Stimulated activated CD4-positive, alpha-beta T cell treated with anti-CD3 and anti-CD28 coated beads, Interleukin-4, amount 100 ng/mL, for 1 hour (primary cell): ENCODE data around the gene OPA1.

Experiments
- DNase-seq: peaks from one replicate; pipeline ENCODE4 v3.0.0-alpha.2; 2020

Gene OPA1

DNA sequence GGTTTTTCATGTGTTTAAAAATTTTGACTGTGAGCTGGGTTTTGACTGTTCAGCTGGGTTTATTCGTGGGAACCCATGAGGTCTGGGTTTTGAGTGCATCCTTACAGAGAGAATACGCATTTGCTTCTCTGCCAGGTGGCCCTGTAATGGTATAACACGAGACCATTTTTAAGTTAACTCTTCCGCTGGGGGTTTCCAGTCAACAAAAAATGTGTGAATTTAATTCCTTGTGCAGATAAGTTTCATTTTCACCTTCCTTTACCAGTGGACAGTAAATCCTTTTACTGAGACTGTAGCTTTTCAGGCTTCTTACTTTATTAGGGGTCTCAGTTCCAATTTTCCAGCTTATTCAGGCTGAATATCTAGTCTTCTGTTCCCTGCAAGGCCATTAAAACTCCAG is 149.6 kb downstream of the OPA1 start:
- no peak for DNase-seq

DNA sequence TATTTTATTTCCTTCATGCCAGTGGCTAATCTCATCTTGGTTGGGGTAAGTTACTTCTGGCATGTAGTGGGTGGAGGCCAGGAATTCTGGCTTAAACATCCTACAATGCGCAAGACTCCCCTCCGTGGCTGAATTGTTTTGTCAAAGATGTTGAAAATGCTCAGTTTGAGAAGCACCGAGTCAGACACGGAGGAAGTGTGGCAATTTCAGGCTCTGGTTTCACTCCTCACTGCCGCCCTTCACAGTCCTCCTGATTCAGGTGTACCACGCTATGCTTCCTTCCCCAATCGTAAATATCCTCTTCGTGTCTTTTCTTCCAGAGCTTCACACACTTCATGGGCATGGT is 150.7 kb downstream of the OPA1 start:
- DNase-seq: no peak

DNA sequence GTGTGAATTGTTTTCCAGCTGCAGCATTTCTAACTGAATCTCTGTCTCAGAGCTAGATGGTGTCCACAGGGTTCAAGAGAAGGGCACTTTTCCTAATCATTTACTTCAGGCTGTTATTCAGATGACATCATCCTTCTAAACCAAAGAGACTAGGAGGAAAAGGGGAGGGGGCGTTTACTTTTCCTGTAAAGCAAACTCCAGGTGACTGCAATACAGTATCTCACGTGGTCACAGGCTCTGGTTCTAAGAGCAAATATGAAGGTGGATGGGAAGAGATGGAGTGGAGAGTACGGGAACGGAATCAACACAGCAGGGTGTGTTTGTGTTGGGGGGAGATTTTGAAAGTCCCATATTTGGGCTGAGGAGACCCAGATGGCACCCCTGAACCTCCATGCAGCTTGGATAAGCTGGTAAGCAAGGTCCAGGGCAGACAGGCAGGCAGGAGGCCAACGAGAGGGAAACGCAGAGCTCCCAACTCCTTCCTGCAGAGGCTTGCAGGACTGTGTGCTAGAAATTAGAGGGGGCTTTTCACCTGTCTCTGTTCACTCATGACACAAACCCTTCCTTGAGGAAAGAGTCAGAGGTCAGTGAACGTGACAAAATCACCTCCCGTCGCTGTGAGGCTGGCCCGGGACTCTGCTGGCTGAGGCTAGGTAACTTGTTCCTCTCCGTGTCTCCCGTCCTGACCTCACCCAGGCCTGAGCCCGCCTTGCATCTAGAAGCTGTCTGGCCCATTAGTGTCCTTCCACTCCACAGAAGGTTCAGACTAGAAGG is 151.2 kb downstream of the OPA1 start:
- no peak for DNase-seq

DNA sequence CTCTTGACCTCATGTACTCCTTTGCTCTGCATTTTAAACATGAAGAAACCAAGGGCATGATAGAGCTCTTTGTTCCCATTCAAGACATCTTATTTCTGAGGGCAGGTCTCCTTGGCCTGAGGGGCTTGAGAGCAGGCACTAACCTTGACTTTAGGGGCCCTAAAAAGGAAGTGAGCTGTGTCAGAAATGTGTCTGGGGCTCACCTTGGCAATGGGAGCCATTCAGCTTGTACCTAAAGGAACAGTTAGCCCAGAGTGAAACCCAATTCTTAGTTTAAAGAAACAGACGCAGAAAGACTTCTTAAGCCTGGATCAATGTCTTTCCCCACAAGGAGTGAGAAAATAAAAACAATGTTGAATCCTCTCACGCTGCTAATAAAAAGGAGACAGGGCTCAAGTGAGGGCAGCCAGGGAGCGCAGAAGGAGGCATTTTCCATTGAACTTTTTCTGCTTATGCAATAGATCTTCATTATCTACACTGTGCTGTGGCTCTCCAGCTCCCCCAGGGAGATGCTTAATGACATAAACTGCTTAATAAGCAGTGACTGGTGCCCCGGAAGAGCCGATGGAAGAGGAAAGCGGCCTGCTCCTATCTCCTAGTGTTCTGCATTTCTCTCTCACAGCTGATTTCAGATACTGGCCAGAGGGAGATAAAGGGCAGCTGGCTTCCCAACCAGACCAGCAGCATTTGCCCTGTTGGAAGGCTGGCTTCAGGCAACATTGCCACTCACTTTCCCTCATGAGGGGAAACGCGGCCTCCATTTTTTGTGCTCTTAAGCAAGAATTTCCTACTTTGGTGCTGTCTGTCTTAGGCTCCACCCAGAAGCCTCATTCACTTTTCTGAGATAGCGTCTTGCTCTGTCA is 152.0 kb downstream of the OPA1 start:
- DNase-seq: no peak

DNA sequence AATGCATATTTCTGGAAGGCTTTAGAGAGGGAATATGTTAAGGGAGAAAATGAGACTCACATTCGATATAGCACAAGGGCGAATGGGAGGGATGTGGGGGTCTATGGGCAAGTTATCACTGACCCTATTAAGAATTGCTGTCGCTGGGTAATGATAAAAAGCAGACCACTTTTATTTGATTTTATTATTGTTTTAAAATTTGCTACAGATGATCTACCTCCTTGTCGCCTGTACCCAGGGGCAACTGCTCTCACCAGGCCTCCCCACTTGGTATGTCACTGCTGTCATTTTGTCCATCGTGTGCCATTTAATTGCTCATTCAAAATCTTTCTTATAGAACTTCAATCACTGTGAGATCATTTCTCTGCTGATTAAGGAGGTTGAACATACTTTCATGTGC is 153.8 kb downstream of the OPA1 start:
- no peak for DNase-seq
